Measurements from ENCODE around the gene SOX18.
A peak's percentile ranks its signal among the peaks of the same experiment; 100 is the strongest.

The SOX18 gene

GRCh38 chr20:64070244-64070993, 21.0 kb upstream of the SOX18 start:
- TF ChIP-seq ZFX (IDR thresholded peaks at IDR 0.05; ENCODE audit: borderline replicate concordance) = no peak
- TF ChIP-seq, protein P1, sequence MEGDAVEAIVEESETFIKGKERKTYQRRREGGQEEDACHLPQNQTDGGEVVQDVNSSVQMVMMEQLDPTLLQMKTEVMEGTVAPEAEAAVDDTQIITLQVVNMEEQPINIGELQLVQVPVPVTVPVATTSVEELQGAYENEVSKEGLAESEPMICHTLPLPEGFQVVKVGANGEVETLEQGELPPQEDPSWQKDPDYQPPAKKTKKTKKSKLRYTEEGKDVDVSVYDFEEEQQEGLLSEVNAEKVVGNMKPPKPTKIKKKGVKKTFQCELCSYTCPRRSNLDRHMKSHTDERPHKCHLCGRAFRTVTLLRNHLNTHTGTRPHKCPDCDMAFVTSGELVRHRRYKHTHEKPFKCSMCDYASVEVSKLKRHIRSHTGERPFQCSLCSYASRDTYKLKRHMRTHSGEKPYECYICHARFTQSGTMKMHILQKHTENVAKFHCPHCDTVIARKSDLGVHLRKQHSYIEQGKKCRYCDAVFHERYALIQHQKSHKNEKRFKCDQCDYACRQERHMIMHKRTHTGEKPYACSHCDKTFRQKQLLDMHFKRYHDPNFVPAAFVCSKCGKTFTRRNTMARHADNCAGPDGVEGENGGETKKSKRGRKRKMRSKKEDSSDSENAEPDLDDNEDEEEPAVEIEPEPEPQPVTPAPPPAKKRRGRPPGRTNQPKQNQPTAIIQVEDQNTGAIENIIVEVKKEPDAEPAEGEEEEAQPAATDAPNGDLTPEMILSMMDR (IDR thresholded peaks at IDR 0.05) = no peak
- H3K27ac ChIP-seq = no peak overlapping the region

DNA sequence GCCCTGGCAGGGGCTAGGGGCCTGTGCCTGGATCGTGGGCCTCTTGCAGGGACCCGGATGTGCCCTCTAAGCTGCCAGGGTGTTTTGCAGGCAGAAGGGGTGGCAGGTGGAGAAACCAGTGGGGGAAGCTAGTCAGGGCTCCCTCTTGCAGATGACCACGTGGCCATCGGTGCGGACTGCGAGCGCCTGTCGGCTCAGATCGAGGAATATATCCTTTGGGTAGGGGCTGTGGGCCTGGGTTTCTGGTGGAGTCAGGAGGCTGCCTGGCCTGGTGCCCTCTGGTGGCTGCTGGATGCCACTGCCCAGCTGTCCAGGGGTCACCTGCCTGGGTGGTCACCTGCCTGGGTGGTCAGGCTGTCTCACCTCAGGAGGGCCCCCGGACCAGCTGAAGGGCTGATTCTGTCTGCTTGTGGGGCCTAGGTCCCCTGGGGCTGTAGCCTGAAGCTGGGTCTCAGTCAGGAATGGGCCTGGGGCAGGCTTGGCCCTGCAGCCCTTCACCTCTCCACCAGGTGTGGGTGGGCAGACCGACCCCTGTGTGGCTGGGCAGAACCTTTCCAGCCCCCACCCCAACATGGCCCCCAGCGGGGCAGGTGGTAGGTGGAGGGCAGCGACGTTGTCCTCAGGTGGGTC, 20.3 kb upstream of the SOX18 start:
- no peak overlapping the region for H3K27ac ChIP-seq

GRCh38 chr20:64069209-64069613, 19.8 kb upstream of the SOX18 start:
- no peak overlapping the region for H3K27ac ChIP-seq
- TF ChIP-seq, protein P1 (IDR thresholded peaks at IDR 0.05) = no peak
- TF ChIP-seq ZFX (IDR thresholded peaks at IDR 0.05; ENCODE audit: borderline replicate concordance) = no peak

More for the DNA sequence above, 20.3 kb upstream of the SOX18 start:
- no peak for TF ChIP-seq ZFX (IDR thresholded peaks at IDR 0.05; ENCODE audit: borderline replicate concordance)
- TF ChIP-seq, protein P1 (IDR thresholded peaks at IDR 0.05) = peak; percentile 86

DNA sequence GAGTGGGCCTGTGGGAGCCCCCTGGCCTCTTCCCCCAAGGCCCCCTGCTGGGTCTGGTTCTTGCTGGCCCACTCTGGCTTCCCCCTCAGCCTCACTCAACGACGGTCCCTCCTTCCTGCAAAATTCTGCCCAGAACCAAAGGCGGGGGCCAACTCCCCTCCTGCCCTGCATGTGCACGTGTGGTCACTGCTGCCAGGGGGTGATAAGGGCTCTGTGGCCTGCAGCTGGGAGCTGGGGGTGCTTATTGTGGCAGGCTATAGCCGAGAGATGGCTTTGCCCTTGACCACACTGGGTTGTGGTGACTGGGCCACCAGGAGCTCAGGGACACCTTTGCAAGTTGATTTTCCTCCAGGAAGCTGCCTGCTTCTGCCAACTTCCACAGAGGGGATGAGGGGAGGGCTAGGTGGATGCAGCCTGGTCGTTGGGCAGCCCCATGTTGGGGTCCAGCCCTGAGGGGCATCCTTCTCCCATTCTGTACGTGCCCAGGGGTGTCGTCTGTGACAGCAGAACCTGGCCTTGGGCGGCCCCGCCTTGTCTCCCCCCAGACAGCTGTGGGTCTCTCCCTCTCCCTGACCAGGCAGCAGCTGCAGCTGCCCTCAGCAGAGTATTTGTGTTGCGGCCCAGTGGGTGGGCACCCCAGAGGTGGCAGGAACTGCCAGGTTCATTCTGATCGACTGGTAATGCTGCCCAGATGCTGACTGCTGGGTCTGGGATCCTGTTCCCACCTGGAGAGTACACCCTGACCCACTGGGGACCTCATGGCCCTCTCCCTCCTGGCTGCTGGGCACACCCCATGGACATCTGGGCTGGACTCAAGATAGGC, 19.2 kb upstream of the SOX18 start:
- TF ChIP-seq, protein P1 (IDR thresholded peaks at IDR 0.05) = no peak
- TF ChIP-seq ZFX (IDR thresholded peaks at IDR 0.05; ENCODE audit: borderline replicate concordance) = no peak
- no peak overlapping the region for H3K27ac ChIP-seq

DNA sequence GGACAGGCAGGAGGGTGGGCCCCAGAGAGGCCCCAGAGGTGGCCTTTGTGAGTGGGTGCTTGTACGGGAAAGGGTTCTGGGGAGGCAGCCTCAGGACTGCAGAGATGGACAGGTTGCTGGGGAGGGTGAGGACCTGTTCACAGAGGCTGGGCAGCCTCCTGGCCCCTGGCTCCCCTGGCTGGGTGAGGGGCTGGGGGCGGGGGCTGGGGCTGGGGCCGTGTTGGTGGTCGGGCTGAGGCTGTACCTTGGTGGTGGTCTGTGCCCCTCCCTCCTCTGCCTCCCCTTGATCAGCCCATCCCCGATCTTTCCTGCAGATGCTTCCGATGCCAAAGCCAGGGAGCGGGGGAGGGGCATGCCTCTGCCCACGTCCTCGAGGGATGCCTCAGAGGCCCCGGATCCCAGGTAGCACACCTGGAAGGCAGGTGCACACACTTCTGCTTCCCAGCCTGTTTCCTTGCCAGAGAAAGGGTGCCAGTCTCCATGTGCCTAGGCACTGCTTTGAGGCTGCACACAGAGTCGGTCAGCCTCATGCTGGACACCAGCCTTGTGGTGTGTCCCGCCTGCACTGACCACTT, 18.4 kb upstream of the SOX18 start:
- TF ChIP-seq, protein P1 (IDR thresholded peaks at IDR 0.05) = no peak
- no peak for TF ChIP-seq ZFX (IDR thresholded peaks at IDR 0.05; ENCODE audit: borderline replicate concordance)
- H3K27ac ChIP-seq = no peak overlapping the region

DNA sequence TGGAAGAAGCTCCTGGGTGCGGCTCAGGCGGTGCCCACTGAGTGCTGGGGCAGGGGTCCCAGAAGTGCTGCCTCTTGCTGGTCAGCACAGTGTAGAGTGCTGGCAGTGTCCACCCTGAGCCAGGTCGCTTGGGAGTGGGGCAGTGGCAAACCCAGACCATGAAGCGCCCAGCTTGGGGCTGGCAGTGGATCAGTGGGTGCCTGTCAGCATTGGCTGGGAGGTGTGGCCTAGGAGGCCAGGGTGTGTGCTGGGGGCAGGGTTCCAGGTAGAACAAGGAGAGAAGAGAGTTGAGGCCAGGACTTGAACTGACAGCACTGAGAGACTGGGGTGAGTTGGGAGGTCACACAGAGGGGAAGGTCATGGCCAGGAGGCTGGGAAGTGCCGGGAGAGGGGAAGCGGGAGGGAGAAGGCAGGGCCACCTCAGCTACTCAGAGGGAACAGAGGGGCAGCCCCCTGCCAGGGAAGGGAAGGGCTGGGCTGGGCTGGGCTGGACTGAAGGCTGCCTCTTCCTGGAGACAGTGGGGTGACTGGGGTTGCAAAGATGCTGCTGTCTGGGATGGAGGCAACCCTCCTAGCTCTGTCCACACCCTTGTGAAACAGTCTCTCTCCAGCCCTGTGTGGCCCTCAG, 17.7 kb upstream of the SOX18 start:
- no peak overlapping the region for H3K27ac ChIP-seq
- TF ChIP-seq, protein P1 (IDR thresholded peaks at IDR 0.05) = no peak
- TF ChIP-seq ZFX (IDR thresholded peaks at IDR 0.05; ENCODE audit: borderline replicate concordance) = no peak

Measured in 22Rv1 (cell line).